ENCODE measurements around the gene PLEKHG3.

- TF ChIP-seq CTCF (conservative IDR thresholded peaks at IDR 0.05; ENCODE audit: low read depth in 2 of 2): no peak
- TF ChIP-seq REST (IDR thresholded peaks at IDR 0.05; ENCODE audit: unreplicated experiment): no peak
- no peak for TF ChIP-seq EZH2 (IDR thresholded peaks at IDR 0.05; ENCODE audit: low read depth, unreplicated experiment)
- TF ChIP-seq, protein P1, sequence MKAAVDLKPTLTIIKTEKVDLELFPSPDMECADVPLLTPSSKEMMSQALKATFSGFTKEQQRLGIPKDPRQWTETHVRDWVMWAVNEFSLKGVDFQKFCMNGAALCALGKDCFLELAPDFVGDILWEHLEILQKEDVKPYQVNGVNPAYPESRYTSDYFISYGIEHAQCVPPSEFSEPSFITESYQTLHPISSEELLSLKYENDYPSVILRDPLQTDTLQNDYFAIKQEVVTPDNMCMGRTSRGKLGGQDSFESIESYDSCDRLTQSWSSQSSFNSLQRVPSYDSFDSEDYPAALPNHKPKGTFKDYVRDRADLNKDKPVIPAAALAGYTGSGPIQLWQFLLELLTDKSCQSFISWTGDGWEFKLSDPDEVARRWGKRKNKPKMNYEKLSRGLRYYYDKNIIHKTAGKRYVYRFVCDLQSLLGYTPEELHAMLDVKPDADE (IDR thresholded peaks at IDR 0.05): no peak
- TF ChIP-seq EZH2phosphoT487 (IDR thresholded peaks at IDR 0.05; ENCODE audit: unreplicated experiment): no peak
- no peak for TF ChIP-seq CREB1 (CRISPR knock-in tag; IDR thresholded peaks at IDR 0.05; ENCODE audit: low read depth)
- TF ChIP-seq JUNB (IDR thresholded peaks at IDR 0.05; ENCODE audit: unreplicated experiment): no peak
- TF ChIP-seq POLR2AphosphoS5 (IDR thresholded peaks at IDR 0.05; ENCODE audit: low read depth): no peak
- no peak for TF ChIP-seq ZNF331 (CRISPR knock-in tag; IDR thresholded peaks at IDR 0.05; ENCODE audit: low read depth)
- TF ChIP-seq NANOG (IDR thresholded peaks at IDR 0.05; ENCODE audit: borderline replicate concordance): no peak
- TF ChIP-seq ZNF114 (CRISPR knock-in tag; IDR thresholded peaks at IDR 0.05): no peak
- no peak for TF ChIP-seq STAT1 (IDR thresholded peaks at IDR 0.05; ENCODE audit: unreplicated experiment)
These were observed 29.4 kb upstream of the PLEKHG3 start for GRCh38 chr14:64674829-64675228.
